Inflammatory macrophage (primary cell): ENCODE data around the gene PRMT6.

Source experiments
- DNase-seq, 2 donors: peaks; one replicate each; pipeline ENCODE4 v3.0.0-alpha.2; 2020 to 2022

PRMT6 gene

DNA sequence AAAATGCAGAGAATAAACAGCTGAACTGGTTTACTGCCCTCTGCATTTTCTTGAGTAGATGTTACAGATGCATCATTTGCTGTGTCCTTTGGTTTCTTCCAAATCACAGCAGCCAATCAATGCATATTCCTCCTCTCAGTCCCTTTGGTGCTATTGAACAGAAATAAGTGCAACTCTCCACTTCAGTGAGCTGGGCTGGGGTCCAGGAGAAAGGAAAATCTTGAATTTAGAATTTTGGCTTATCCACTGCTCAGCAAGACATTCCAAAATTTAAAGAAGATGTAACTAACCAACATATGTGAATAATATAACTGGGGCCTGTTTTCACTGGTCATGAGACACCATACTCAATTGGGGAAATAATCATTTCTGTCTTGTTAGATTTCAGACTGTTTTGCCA, 39.2 kb downstream of the PRMT6 start:
- DNase-seq, result no peak

DNA sequence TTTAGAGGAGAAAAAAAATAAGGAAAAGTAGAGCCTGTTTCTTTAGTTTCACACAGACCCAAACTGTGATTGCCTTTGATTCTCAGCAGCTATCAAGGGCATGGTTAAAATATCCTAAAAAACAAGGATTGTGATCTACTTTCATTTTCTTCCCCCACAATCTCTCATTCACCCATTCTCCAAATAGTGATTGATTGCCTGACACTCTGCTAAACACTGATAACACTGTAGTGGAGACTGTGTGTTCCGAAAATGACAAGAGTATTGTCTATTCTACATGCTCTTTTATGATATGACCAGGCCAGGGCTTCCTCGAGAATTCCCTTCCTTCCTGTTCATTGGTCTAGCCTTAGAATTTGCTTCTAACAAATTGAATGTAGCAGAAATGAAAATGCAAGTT, 40.2 kb downstream of the PRMT6 start:
- DNase-seq, result no peak

DNA sequence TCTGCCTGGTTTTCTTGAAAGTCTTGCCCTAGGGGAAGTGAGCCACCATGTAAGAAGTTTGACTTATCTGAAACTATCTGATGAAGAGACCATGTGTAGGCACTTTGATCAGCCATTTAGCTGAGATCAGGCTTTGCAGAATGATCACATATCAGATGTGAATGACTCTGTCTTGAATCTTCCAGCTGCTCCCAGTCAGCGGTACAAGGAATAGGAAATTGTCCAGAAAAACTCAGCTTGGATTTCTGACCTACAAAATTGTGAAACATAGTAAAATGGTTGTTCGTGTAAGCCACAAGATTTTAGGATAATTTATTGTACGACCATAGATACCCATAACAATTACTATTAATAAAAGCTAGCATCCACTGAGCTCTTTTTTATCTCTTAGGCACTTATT, 42.5 kb downstream of the PRMT6 start:
- DNase-seq, result no peak

DNA sequence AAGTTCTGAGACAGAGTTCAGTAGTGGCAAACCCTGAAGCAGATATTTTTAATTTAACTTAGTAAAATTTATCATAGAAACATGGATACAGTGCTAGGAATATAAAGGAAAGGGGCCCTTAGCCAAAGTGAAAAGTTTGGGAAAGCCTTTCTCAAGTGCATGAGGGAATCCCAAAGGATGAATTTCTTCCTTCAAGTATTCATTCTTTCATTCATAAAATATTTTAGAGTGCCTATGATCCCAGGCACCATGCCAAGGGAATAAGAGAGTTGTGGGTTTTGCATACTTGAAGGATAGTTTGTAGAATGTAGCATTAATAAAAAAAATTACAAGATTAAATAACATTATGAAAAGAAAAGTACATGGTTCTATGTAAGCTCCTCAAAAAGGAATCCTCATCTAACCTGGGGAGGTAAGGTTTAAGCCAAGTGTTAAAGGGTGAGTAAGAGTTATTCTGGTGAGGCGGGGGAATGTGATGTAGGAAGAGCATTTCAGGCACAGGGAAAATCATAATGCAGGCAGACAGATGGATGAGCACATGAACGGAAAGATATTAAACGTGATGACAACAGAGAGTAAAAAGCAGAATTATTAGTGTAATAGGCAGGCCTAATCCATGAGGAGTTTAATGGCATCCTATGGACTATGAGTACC, 44.0 kb downstream of the PRMT6 start:
- DNase-seq, result no peak

DNA sequence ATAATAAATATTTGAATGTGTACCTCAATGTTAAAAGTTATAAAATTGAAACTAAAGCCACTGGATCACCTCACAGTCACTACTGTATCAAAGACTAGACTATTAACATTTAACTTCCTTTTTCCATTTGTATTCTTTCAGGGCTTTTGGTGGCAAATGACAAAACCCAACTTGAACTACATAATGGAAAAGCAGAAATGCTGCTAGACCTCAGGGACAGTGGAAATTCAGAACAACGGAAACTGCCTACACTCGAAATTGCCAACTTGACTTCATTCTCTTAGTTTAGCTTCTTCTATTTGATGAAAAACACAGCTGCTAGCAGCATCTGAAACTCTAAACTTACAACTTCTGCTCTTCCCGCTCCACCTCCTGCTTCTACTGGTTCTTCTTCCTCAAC, 49.4 kb downstream of the PRMT6 start:
- no peak for DNase-seq
